ENCODE measurements around the gene TTLL11. TPM values are rescaled to one million over a fixed set of nuclear protein-coding genes. Genes with fewer than 3 reads are reported as not detected.

Gene TTLL11
- total and polyA plus RNA-seq, 2 experiments from 2014 or later, result 0.57 to 1.4 TPM

DNA sequence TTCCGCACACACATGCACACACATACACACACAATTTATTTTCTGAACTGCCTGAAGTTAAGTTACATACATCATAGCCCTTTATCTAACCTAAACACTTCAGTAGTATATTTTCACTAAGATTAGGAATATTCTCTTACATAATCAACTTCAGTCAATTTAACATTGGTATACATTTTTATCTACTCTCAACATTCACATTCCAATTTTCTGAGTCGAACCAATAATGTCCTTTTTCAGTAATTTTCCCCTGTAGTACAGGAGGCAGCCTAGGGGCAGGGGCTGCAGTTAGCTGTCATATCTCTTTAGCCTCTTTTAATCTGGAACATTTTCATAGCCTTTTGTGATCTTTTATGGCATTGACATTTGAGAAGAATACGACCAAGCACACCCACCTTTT, 291.5 kb downstream of the TTLL11 start (continued):
- TF ChIP-seq CTCF (conservative IDR thresholded peaks at IDR 0.05; ENCODE audit: low read depth in 2 of 2) (no peak), JUNB (IDR thresholded peaks at IDR 0.05; ENCODE audit: unreplicated experiment) (no peak), EZH2 (IDR thresholded peaks at IDR 0.05; ENCODE audit: low read depth, unreplicated experiment) (no peak), STAT1 (IDR thresholded peaks at IDR 0.05; ENCODE audit: unreplicated experiment) (no peak)

- no peaks in the 10 kb centered on the region for H3K79me2 ChIP-seq (replicated peaks; ENCODE audit: insufficient read depth)
- Mint-ChIP-seq H3K27me3 (ENCODE audit: insufficient read depth, low read depth, poor library complexity) (no peaks in the 10 kb centered on the region), H3K27ac (no peak overlapping the region), H3K4me1 (peaks cover 14% of the 10 kb centered on the region), H3K4me3 (no peak overlapping the region), H3K9me3 (peaks cover 12% of the 10 kb centered on the region; the same call in 2 of the 3 replicates), H3K36me3 (ENCODE audit: low read depth) (peaks cover 2% of the 10 kb centered on the region; the same call in 2 of the 3 replicates)
- no peaks in the 10 kb centered on the region for H4K20me1 ChIP-seq (replicated peaks; ENCODE audit: insufficient read depth)
- DNase-seq (ENCODE audit: low spot score) (no peak), ATAC-seq (no peak)
- H3K27me3 ChIP-seq (ENCODE audit: insufficient read depth), result no peaks in the 10 kb centered on the region
- H3F3A ChIP-seq (replicated peaks; ENCODE audit: low read depth), result no peaks in the 10 kb centered on the region
- TF ChIP-seq STAT1 (IDR thresholded peaks at IDR 0.05; ENCODE audit: unreplicated experiment), result no peak
- TF ChIP-seq, protein P1, sequence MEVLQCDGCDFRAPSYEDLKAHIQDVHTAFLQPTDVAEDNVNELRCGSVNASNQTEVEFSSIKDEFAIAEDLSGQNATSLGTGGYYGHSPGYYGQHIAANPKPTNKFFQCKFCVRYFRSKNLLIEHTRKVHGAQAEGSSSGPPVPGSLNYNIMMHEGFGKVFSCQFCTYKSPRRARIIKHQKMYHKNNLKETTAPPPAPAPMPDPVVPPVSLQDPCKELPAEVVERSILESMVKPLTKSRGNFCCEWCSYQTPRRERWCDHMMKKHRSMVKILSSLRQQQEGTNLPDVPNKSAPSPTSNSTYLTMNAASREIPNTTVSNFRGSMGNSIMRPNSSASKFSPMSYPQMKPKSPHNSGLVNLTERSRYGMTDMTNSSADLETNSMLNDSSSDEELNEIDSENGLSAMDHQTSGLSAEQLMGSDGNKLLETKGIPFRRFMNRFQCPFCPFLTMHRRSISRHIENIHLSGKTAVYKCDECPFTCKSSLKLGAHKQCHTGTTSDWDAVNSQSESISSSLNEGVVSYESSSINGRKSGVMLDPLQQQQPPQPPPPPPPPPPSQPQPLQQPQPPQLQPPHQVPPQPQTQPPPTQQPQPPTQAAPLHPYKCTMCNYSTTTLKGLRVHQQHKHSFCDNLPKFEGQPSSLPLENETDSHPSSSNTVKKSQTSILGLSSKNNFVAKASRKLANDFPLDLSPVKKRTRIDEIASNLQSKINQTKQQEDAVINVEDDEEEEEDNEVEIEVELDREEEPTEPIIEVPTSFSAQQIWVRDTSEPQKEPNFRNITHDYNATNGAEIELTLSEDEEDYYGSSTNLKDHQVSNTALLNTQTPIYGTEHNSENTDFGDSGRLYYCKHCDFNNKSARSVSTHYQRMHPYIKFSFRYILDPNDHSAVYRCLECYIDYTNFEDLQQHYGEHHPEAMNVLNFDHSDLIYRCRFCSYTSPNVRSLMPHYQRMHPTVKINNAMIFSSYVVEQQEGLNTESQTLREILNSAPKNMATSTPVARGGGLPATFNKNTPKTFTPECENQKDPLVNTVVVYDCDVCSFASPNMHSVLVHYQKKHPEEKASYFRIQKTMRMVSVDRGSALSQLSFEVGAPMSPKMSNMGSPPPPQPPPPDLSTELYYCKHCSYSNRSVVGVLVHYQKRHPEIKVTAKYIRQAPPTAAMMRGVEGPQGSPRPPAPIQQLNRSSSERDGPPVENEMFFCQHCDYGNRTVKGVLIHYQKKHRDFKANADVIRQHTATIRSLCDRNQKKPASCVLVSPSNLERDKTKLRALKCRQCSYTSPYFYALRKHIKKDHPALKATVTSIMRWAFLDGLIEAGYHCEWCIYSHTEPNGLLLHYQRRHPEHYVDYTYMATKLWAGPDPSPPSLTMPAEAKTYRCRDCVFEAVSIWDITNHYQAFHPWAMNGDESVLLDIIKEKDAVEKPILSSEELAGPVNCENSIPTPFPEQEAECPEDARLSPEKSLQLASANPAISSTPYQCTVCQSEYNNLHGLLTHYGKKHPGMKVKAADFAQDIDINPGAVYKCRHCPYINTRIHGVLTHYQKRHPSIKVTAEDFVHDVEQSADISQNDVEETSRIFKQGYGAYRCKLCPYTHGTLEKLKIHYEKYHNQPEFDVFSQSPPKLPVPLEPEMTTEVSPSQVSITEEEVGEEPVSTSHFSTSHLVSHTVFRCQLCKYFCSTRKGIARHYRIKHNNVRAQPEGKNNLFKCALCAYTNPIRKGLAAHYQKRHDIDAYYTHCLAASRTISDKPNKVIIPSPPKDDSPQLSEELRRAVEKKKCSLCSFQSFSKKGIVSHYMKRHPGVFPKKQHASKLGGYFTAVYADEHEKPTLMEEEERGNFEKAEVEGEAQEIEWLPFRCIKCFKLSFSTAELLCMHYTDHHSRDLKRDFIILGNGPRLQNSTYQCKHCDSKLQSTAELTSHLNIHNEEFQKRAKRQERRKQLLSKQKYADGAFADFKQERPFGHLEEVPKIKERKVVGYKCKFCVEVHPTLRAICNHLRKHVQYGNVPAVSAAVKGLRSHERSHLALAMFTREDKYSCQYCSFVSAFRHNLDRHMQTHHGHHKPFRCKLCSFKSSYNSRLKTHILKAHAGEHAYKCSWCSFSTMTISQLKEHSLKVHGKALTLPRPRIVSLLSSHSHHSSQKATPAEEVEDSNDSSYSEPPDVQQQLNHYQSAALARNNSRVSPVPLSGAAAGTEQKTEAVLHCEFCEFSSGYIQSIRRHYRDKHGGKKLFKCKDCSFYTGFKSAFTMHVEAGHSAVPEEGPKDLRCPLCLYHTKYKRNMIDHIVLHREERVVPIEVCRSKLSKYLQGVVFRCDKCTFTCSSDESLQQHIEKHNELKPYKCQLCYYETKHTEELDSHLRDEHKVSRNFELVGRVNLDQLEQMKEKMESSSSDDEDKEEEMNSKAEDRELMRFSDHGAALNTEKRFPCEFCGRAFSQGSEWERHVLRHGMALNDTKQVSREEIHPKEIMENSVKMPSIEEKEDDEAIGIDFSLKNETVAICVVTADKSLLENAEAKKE (CRISPR knock-in tag; IDR thresholded peaks at IDR 0.05), result no peak
- TF ChIP-seq NANOG (IDR thresholded peaks at IDR 0.05; ENCODE audit: borderline replicate concordance), result no peak
- TF ChIP-seq ZNF331 (CRISPR knock-in tag; IDR thresholded peaks at IDR 0.05; ENCODE audit: low read depth), result no peak
- no peaks in the 10 kb centered on the region for H3K9me2 ChIP-seq (ENCODE audit: insufficient read depth)
- no peak overlapping the region for H3K4me3 ChIP-seq
- H3K4me2 ChIP-seq, result no peak overlapping the region
- H3K36me3 ChIP-seq (ENCODE audit: insufficient read depth), result no peaks in the 10 kb centered on the region
- no peak overlapping the region for H3K27ac ChIP-seq (ENCODE audit: low read depth)
- H3K4me1 ChIP-seq (ENCODE audit: insufficient read depth), result peaks cover 21% of the 10 kb centered on the region
- H2AFZ ChIP-seq, result no peak overlapping the region
Measured at GRCh38 chr9:121800376-121800775, 292.7 kb downstream of the TTLL11 start.
